Mesodermal cell (in vitro differentiated cells): ENCODE results near the gene SPEM3.

Experiments used
- H3K27ac ChIP-seq: 2 replicates; pipeline ENCODE4 v1.7.0; 2013; ENCODE audit warnings: mild to moderate bottlenecking, low read depth, low read length, moderate library complexity; ENCODE audit not compliant: severe bottlenecking
- H3K36me3 ChIP-seq: 2 replicates; pipeline ENCODE4 v1.7.1; 2013; ENCODE audit warnings: mild to moderate bottlenecking, low read length, moderate library complexity; ENCODE audit not compliant: control insufficient read depth, insufficient read depth
- H3K4me1 ChIP-seq: one replicate; pipeline ENCODE4 v1.7.1; 2013; ENCODE audit warnings: mild to moderate bottlenecking, low read length; ENCODE audit not compliant: insufficient read depth, control insufficient read depth, poor library complexity, severe bottlenecking
- H3K4me3 ChIP-seq: 2 replicates; pipeline ENCODE4 v1.7.0; 2013; ENCODE audit warnings: low read length, control low read depth, mild to moderate bottlenecking; ENCODE audit not compliant: insufficient read depth, poor library complexity, severe bottlenecking; ENCODE audit errors: extremely low read depth
- H3K9me3 ChIP-seq: 2 replicates; pipeline ENCODE4 v1.7.1; 2013; ENCODE audit warnings: mild to moderate bottlenecking, low read length, moderate library complexity; ENCODE audit not compliant: control insufficient read depth
- WGBS, 2 experiments: methylation state at CpG; one replicate each; pipeline ENCODE4 v1.1.5; 2013; ENCODE audit warnings: missing lambda C conversion rate in 2 of 2; ENCODE audit not compliant: insufficient coverage in 2 of 2; 5-methylcytosine and 5-hydroxymethylcytosine counted together

SPEM3 gene

GRCh38 chr17:7403977-7404736 is 24.5 kb upstream of the SPEM3 start, which contains the start of gene TMEM256:
Gene TMEM256, minus strand, starts transcription at chr17:7404097. Its CDS starts 13 bp downstream, at chr17:7404084.
- peaks cover 16% of the 10 kb centered on the region for H3K36me3 ChIP-seq

DNA sequence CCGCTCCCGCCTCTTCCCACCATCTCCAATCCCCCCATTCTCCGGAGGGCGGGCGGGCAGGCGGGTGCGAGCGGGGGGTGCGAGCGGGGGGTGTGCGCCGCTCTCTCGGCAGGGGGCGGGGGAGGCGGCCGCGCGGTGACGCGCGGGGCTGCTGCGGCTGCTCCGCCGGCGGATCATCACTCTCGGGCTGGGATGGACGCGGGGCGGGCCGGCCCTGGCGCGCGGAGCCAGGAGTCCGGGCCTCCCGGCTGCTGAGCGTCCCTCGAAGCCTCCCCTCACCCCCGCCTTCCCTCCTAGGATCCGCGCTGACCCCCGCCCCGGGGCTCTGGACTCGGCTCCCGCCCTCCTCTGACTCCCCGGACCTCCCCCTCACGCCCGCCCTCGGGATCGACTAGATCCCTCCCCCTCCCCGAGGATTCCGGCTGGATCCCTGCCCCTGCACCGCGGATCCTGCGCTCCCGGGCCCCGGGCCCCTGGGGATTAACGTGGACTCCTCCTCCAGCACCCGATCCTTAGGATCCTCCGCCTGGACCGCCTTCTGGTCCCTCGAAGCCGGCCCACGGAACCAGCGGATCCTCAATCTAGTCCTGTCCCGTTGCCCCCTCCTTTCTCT is 23.8 kb upstream of the SPEM3 start:
- Histone ChIP-seq H3K4me3 (peak overlapping the region; percentile 75), H3K27ac (peak overlapping the region; percentile 76), H3K36me3 (peaks cover 23% of the 10 kb centered on the region), H3K4me1 (peaks cover 7% of the 10 kb centered on the region), H3K9me3 (no peaks in the 10 kb centered on the region)
- 0% methylated on average over 45 to 55 of the region's 65 CpGs for WGBS, 2 experiments

More at GRCh38 chr17:7403977-7404736, 24.5 kb upstream of the SPEM3 start, which contains the start of gene TMEM256:
- Histone ChIP-seq H3K4me1 (peaks cover 7% of the 10 kb centered on the region), H3K4me3 (peak within 1 kb of the TSS; percentile 75), H3K9me3 (no peaks in the 10 kb centered on the region), H3K27ac (peak within 1 kb of the TSS; percentile 83)
- 0% methylated on average over 21 to 34 of the region's 49 CpGs for WGBS, 2 experiments

DNA sequence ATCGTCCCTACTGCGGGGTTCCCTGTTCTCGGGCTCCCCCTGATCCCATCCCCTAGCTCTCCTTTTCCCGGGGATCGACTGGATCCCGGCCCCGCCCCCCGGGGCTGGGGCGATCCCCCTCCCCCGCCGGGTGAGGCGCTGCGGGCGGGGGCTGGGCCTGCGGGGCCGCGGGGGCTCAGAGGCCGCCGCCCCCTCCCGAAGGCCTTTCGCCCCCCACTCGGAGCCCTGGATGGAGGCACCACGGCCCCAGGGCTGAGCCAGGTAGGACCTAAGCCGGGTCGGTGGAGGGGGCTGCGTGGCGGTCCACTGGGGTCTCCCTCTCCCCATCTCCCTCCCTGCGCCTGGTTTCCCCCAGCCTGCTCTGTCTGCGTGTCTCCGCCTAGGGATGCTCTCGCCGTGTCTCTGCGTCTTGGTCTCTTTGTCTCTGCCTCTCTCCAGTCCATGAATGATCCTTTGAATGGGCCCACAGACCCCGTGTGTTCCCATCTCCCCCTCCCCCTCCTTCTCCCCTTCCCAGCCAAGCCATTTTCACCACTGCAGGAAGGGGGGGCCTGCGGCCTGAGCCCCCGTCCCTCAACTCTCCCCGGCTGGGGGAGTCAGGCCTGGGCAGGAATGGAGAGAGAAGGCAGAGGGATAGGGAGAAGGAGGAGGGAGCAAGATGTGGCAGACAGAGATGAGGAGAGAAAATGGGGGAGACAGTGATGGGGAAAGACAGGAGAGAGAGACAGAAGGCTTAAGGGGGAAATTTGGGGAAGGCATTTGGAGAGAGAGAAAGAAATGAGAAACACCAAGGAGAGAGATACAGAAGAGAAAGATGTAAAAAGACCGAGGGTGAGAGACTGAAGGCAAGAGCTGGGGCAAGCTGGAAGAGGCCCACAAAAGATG is 23.1 kb upstream of the SPEM3 start:
- H3K4me1 ChIP-seq, result peaks cover 7% of the 10 kb centered on the region
- WGBS, 2 experiments, result 1 to 2% methylated on average over 16 to 26 of the region's 38 CpGs
- H3K9me3 ChIP-seq, result no peaks in the 10 kb centered on the region
- peaks cover 28% of the 10 kb centered on the region for H3K36me3 ChIP-seq
- peak overlapping the region; percentile 76 for H3K27ac ChIP-seq
- peak overlapping the region; percentile 75 for H3K4me3 ChIP-seq

- Histone ChIP-seq H3K36me3 (peaks cover 34% of the 10 kb centered on the region), H3K27ac (no peak overlapping the region), H3K4me3 (peak overlapping the region; percentile 75), H3K4me1 (peaks cover 3% of the 10 kb centered on the region), H3K9me3 (no peaks in the 10 kb centered on the region)
- WGBS, 2 experiments, result 11 to 26% methylated on average over 3 of the region's 12 CpGs
These were observed 22.3 kb upstream of the SPEM3 start for GRCh38 chr17:7406235-7406825.

GRCh38 chr17:7407082-7407481 is 21.6 kb upstream of the SPEM3 start:
- WGBS, 2 experiments, result 80 to 100% methylated on average over 3 to 4 of the region's 13 CpGs
- H3K9me3 ChIP-seq, result no peaks in the 10 kb centered on the region
- peaks cover 3% of the 10 kb centered on the region for H3K4me1 ChIP-seq
- no peak overlapping the region for H3K27ac ChIP-seq
- no peak overlapping the region for H3K4me3 ChIP-seq
- peaks cover 32% of the 10 kb centered on the region for H3K36me3 ChIP-seq

GRCh38 chr17:7407485-7408251 is 21.0 kb upstream of the SPEM3 start, which contains the start of gene NLGN2:
Gene NLGN2, plus strand, starts transcription at chr17:7407845. Its CDS starts 411 bp downstream, at chr17:7408256.
- H3K27ac ChIP-seq, result no peak within 1 kb of the TSS
- peaks cover 3% of the 10 kb centered on the region for H3K4me1 ChIP-seq
- peaks cover 32% of the 10 kb centered on the region for H3K36me3 ChIP-seq
- no peak within 1 kb of the TSS for H3K4me3 ChIP-seq
- H3K9me3 ChIP-seq, result no peaks in the 10 kb centered on the region
- 75 to 90% methylated on average over 2 to 4 of the region's 12 CpGs for WGBS, 2 experiments

GRCh38 chr17:7408252-7408727 is 20.4 kb upstream of the SPEM3 start:
- Histone ChIP-seq H3K4me3 (no peak overlapping the region), H3K36me3 (peaks cover 29% of the 10 kb centered on the region), H3K4me1 (peaks cover 4% of the 10 kb centered on the region), H3K27ac (no peak overlapping the region), H3K9me3 (no peaks in the 10 kb centered on the region)
- WGBS, 2 experiments, result 94 to 95% methylated on average over 39 to 58 of the region's 58 CpGs

- H3K36me3 ChIP-seq, result peaks cover 29% of the 10 kb centered on the region
- 95 to 96% methylated on average over 5 to 6 of the region's 6 CpGs for WGBS, 2 experiments
These were observed 19.8 kb upstream of the SPEM3 start for GRCh38 chr17:7408863-7409262.

DNA sequence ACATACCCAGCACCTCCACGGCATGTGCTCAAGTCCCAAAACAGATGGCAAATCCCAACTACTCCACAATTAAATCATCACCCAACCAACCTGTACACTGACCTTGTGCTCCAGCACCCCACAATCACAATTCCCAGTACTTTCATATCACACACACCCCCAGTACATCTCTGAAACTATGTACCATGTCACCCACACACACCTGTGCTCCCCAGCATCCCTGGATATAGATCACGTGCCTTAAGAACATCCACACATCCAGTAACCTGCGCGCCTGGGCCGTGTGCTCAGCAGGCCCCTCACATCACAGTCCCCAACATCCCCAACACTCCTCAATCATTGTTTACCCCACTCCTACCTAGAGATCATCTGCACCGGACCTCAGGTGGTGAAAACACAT is 18.9 kb upstream of the SPEM3 start:
- H3K27ac ChIP-seq, result no peak overlapping the region
- 97 to 98% methylated on average over 5 to 6 of the region's 6 CpGs for WGBS, 2 experiments
- no peak overlapping the region for H3K4me3 ChIP-seq
- H3K4me1 ChIP-seq, result peaks cover 4% of the 10 kb centered on the region
- peaks cover 35% of the 10 kb centered on the region for H3K36me3 ChIP-seq
- H3K9me3 ChIP-seq, result no peaks in the 10 kb centered on the region

More at GRCh38 chr17:7408863-7409262, 19.8 kb upstream of the SPEM3 start:
- H3K9me3 ChIP-seq, result no peaks in the 10 kb centered on the region
- H3K4me3 ChIP-seq, result no peak overlapping the region
- peaks cover 4% of the 10 kb centered on the region for H3K4me1 ChIP-seq
- H3K27ac ChIP-seq, result no peak overlapping the region
